Activated CD4-positive, CD25-positive, alpha-beta regulatory T cell (primary cell): ENCODE data around the gene ZNF280D.
"Not testable (repeated sequence)": the region's sequence is repeated elsewhere in the genome, so short reads cannot be mapped to it uniquely, and the experiment has no call there.

Experiments used
- DNase-seq, 4 experiments: peaks; one replicate each; lab custom pipeline; 2025; lab: John Stamatoyannopoulos, UW

The ZNF280D gene, protein sequence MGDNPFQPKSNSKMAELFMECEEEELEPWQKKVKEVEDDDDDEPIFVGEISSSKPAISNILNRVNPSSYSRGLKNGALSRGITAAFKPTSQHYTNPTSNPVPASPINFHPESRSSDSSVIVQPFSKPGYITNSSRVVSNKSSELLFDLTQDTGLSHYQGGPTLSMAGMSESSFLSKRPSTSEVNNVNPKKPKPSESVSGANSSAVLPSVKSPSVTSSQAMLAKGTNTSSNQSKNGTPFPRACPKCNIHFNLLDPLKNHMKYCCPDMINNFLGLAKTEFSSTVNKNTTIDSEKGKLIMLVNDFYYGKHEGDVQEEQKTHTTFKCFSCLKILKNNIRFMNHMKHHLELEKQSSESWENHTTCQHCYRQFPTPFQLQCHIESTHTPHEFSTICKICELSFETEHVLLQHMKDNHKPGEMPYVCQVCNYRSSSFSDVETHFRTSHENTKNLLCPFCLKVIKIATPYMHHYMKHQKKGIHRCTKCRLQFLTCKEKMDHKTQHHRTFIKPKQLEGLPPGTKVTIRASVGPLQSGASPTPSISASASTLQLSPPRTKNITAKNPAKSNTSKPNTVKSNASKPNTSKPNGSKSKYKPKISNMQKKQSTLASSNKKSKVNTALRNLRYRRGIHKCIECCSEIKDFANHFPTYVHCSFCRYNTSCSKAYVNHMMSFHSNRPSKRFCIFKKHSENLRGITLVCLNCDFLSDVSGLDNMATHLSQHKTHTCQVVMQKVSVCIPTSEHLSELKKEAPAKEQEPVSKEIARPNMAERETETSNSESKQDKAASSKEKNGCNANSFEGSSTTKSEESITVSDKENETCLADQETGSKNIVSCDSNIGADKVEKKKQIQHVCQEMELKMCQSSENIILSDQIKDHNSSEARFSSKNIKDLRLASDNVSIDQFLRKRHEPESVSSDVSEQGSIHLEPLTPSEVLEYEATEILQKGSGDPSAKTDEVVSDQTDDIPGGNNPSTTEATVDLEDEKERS

DNA sequence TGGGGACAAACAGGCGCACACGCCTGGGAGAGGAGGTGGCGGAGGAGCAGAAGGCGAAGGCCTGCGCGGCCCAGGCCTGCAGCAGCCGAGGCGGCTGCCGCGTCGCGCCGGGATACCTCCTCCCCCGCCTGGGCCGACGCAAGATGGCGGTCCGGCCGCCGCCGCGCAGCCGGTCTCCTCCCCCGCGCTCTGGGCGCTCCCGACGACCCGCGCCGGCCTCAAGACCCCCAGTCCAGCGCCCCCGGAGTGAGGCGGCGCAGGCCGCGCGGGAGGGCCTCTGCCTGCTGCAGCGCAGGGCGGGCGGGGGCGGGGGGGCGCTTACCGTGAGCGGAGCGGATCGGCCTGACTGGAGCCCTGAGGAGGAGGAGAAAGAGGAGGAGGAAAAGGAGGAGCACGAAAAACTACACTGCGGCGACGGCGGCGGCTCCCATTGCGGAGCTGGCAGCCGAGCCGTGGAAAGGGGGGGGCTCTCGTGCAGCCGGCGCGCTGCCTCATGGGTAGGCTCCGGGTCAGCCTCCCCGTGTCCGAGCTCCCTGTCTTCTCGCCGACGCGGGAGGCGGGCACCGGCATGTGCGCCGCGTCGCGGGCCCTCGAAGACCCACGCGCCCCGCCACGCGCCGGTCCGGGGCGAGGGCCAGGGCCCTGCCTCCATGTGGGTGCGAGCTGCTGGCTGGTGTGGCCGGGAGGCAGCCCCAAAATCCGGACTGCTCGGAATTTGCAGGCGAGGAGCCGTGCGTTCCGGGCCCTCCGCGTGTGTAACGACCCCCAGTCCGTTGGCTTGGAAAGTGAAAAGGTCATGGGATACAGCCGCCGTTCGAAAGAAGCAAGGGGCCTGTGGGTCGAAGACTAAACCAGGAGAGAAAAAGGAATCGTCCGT, at the start of gene ZNF280D:
ZNF280D (minus strand) TSS at position 374 of the 877 bp plus-strand sequence. CDS start 26,400 bp downstream, outside the sequence.
- DNase-seq: peak; percentile 56 to 60 (median 58)

DNA sequence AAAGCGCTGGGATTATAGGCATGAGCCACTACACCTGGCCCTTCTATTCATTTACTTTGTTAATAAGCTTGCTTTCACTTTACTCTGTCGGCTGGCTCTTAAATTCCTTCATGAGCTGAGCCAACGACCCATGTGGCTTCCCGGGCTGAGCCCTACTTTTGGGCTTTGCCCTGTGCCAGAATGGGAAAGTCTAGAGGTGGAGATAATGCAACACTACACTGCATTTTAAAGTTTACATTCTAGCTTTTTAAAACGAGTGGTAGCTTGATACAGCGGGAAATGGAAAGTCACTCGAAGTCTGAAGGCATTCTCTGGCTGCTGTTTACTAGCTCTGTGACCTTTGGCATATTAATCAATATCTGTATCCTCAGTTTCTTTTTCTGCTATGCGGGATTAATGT, 49.0 kb upstream of the ZNF280D start:
- DNase-seq: no peak

DNA sequence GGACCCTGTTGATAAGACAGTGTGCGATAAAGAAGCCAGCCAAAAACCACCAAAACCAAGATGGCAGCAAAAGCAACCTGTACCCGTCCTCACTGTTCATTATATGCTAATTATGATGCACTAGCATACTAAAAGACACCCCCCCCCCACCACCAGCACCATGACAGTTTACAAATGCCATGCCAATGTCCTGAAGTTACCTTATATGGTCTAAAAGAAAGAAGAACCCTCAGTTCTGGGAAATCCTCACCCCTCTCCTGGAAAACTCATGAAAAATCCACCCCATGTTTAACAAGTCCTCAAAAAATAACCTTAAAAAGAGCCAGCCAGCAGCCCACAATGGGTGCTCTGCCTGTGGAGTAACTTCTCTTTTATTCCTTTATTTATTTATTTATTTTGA, 48.4 kb upstream of the ZNF280D start:
- no peak for DNase-seq

DNA sequence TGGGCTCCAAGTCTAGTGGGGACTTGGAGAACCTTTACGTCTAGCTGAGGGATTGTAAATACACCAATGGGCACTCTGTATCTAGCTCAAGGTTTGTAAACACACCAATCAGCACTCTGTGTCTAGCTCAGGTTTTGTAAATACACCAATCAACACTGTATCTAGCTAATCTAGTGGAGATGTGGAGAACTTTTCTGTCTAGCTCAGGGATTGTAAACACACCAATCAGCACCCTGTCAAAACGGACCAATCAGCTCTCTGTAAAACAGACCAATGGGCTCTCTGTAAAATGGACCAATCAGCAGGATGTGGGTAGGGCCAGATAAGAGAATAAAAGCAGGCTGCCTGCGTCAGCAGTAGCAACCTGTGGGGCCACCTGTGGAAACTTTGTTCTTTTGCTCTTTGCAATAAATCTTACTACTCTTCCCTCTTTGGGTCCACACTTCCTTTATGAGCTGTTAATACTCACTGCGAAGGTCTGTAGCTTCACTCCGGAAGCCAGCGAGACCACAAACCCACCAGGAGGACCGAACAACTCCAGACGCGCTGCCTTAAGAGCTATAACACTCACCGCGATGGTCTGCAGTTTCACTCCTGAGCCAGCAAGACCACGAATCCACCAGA, 46.9 kb upstream of the ZNF280D start:
- DNase-seq: not testable (repeated sequence)

DNA sequence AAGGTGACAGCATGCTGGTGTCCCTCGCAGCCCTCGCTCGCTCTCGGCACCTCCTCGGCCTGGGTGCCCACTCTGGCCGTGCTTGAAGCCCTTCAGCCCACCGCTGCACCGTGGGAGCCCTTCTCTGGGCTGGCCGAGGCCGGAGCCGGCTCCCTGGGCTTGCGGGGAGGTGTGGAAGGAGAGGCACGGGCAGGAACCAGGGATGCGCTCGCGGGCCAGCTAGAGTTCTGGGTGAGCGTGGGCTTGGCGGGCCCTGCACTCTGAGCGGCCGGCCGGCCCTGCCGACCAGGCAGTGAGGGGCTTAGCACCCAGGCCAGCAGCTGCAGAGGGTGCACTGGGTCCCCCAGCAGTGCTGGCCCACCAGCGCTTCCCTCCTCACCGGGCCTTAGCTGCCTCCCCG, 46.1 kb upstream of the ZNF280D start:
- DNase-seq: not testable (repeated sequence)

DNA sequence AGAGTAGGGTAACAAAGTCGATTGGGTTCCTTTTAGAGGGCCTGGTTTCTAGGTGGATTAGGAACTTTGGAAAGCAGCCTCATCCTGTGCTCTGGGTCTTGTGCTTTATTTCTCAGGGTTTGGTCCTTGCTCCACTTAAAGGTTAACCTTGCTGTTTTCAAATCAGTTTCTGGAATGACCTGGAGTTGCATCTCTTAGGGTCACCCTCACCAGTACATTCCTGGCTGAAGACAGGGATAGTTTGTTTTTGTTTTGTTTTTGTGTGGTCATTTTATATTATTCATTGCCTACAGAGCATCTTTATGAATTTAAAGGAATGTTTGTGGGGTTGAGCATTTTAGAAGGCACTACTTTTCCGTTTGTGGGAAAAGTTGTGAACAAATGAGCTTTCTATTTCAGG, 45.5 kb upstream of the ZNF280D start:
- DNase-seq: no peak

DNA sequence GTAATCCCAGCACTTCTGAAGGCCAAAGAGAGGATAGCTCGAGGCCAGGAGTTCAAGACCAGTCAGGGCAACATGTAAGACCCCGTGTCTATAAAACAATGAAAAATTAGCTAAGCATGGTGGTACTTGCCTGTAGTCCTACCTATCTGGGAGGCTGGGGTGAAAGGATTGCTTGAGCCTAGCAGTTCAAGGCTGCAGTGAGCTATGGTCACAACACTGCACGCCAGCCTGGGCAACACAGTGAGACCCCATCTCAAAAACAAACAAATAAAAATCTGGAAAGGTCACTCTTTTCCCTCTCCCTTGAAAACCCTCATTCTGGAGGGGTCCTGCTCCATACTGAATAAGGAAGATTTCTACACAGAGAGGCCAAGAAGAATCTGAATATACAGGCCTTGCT, 43.5 kb upstream of the ZNF280D start:
- DNase-seq: no peak

DNA sequence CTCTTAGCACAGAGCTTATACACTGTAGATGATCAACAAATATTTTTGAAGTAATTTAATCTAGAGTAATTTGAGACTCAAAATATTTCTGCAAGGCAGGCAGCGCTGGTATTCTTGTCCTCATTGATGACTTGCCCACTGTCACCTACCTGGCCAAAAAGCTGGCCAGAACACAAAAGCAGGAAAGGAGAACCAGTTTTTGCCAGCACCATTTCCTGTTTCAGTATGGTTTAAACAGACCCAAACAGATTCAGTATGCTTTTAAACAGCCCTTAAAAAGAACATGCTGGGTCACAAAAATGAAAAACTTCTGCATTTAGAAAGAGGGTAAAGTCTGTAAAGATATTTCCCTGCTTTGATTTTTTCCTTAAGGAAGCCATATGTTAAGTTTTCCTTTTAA, 42.3 kb upstream of the ZNF280D start:
- no peak for DNase-seq

DNA sequence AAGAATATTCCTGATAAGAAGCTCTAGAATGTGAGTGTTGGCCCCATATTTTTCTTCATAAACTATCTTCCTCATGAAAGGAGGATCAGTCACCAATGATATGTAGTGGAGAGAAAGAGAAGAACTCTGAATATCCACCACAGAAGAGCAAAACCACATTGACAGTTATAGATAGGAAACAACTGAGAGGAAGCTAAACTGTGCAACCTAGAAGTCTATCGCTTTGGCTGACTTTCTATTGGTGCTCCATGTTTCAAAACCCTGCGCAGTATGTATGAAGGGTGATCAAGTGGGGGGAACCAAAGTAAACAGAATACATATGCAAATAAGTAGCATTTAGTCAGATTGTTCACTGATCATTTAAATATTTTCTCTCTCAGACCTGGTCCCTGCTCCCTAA, 41.0 kb upstream of the ZNF280D start:
- no peak for DNase-seq

DNA sequence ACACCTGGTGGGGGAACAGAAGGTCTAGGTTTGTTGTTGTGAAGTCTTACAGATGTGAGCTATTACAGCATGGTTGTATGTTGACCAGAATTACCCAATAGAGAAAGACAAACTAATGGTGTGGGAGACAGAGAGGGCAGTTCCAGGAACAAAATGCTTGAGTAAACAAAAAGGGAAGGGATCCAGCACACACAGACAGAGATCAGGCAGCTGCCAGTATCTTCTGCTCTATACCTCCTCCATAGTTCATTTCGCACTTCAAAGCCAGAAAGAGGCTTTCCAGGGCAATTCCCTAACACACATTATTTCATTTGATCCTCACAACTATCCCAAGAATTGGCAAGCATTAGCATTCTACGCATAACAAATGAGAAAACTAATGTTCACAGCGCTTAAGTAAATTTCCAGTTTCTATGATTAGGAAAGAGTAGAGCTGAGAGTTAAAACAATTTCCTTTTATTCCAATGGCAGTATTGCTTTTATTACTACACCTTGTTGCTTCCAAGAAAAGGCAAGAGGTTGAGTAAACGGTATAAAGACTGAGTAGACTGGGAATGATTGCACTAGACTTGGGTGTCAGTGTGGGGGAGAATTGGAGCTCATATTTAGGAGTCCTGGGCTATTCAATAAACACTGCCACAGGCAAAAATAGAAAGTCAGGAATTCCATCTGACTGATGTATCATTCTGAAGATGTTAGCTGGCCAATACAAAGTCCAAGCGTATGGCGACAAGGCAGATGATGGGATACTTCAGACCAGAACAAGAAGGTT, 39.7 kb upstream of the ZNF280D start:
- DNase-seq: no peak

DNA sequence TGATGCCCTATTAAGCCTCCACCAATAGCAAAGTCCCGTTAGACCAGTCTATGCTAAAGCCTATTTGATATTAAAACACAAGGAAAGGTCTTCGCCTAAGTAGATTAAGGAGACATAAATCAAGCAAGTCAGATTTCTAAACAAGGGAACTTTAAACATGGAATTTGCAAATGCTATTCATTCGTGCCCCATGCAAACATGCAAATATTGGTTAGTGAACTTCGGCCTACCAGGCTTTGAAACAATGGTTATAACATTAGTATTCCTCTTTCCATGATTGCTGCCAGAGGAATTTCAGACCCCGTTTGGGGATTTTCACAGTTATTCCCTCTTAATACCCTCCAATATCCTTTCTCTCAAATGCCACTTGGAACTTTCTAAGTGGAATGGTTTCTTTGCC, 36.9 kb upstream of the ZNF280D start:
- DNase-seq: no peak

DNA sequence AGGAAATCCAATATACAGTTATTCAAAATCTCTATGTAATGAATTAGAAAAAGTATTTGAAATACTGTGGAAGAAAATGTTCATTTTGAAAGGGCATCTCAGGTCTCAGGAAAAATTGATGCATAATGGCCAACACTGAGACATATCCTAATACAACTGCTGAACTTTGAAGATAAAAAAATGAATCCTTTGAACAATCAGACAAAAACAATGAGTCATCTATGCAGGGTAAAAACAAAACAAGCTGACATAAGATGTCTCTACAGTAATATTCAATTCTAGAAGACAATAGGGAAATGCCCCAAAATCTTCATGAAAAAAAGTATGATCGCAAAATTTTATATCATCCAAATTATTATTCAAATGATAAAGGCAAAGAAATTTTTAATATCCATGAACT, 34.0 kb upstream of the ZNF280D start:
- no peak for DNase-seq

DNA sequence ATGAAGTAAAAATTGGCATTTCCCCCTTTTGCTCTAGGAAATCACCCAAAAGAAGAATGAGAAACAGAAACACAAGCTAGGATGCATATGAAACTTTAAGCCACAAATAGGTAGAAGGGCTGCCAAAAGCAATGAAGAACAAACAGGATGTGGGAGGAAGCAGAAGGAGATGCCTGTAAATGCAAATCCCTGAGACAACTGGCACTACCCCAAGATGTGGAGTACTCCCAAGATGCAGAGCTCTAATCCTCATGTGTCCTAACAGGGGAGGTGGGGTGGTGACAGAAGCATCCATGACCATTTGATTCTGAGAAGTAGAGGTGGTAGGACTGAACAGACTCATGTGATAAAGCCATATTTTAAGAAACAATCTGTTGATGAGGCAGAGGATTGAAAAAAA, 31.9 kb upstream of the ZNF280D start:
- DNase-seq: no peak

DNA sequence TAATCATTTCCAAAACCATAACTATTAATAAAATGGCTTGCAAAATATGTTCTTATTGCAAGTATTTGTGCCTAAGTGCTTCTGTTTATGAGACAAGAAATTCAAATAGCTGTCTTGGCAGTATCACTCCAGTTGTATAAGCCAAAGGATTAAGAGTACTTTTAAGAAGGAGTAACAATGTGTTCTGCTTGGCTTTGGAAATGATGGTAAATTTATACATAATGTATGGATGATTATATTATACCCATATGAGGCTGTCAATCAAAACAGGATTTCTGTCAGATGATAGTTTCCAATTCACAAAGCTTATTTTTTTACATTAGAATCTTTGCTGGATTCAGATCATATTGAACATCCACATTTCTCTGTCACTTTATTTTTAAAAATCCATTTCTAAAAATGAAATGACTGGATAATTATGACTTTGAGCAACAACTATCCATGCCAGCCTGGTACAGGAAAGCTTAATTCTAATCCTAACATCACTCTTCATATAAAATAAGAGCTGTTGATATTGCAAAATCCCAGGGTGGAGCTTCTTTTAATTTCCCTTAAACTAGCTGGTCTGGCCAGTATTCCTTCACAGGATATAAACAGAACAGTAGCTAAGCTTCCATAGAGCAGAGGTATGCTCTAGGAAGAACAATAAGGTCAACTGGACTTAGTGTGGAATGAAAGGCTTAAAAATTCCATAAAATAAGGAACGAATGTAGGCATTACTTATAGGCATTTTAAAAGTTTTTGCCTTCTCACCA, 30.0 kb upstream of the ZNF280D start:
- DNase-seq: no peak

DNA sequence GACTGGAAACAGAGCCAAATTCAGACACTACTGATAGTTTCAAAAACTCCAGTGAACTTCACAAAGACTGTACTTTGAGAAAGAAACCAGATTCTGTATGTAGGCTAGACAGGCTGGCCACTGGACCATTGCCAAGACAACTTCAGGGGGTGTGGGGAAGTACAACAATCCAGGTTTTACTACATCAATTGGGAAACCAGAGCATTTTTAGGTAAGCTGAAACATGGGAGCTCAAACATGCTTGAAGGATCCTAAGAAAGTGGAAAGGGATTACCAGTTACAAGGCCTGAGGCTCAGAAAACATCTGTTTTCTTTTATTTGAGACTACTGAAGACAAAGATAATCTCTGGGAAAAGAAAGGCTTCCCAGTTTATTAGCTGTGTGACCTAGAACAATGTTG, 26.9 kb upstream of the ZNF280D start:
- no peak for DNase-seq

DNA sequence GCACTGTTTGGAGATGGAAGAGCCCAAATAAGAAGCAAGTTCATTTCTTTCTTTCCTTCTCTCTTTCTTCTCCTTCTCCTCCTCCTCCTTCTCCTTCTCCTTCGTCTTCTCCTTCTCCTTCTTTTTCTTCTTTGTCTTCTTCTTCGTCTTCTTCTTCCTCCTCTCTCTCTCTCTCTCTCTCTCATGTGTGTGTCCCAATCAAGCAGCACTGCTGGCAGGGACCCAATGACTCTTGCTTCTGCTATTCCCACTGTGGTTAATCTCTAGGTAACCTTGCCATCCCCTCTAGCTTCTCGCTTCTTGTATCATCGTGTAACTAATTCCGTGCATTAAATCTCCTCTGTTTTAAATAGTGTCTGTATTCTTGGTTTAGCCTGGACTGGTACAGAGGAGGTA, 26.1 kb upstream of the ZNF280D start:
- DNase-seq: no peak

DNA sequence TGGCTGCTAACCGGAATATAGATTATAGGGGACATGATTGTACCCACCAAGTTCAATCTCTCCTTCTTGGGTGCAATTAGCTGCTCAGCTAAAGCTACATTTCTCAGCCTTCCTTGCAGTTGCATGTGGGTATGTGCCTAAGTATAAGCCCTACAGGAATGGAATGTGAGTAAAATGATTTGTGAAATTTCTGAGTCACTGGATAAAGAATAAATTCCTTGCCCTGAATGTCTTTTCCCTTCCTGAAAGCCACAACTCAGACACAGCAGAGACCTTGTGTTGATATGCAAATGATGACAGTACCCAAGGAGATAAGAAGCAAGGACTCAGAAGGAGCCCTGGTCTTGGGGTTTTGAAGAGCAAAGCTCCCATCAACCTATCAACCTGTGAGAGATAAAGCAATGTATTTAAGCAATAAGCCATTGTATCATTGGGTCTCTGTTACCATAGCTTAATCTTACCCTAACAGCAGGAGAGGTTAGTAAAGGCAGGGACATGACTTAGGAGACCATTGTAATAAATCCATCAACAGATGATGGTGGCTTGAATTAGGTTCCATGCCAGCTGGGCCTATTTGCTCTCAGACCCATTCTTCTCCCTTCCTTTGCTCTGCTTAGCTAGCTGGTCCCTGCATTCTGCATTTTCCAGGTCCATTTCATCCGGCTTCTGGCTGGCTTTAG, 25.6 kb upstream of the ZNF280D start:
- DNase-seq: no peak

DNA sequence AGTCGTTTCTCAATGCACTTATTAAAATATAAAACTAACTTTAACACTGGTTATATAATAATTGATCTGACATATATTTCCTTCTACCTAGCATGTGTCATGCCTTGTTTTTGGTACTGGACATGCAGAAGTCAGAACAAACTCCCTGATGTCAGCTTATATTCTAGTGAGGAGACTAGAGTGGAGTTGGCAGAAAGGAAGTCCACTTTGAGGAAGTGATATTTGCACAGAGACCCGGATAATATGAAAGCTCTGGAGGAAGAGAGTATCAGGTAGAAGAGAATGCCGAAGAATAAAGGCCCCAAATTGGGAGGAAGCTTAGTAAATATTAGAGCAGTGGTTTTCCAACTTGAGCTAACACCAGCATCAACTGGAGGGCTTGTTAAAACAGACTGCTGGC, 24.6 kb upstream of the ZNF280D start:
- no peak for DNase-seq

DNA sequence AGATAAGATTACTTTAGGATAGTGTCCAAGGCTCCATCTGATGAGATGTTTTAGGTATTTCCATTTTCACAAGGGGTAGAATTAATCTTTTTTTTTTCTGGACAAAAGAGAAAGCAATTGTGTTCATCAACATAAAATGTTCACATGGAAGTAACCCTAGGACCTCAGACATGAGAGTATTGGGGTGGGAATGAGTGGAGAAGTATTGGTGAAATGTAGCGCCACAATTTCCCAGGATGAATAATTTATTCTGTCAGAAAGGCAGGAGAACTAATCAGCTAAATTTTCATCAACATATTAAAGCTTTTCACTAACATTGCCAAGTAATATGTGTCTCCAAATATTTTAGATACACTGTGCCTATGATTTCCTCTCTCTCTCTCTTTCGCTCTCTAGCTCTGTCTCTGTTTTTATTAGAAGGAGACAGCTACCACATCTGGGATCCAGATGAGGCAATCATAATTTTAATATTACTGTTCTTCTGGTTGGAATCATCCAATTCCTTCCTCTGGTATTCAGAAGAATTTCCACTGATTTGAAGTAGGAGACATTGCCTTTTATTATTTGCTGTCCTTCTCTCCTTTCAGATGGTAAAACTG, 21.6 kb upstream of the ZNF280D start:
- DNase-seq: no peak
